ENCODE results near the gene SH3PXD2A.

SH3PXD2A gene

GRCh38 chr10:103855424-103855823, at the start of gene SH3PXD2A:
SH3PXD2A (minus strand) TSS chr10:103855576; CDS start chr10:103855266, 310 bp downstream.
- no peak for DNase-seq (ENCODE audit: low read depth in 4 of 4, low spot score in 1 of 4)

- DNase-seq (ENCODE audit: low read depth in 4 of 4, low spot score in 1 of 4) = no peak
These were observed 45.9 kb upstream of the SH3PXD2A start for GRCh38 chr10:103901299-103901698.

- no peak for DNase-seq (ENCODE audit: low read depth in 4 of 4, low spot score in 1 of 4)
These were observed 43.9 kb upstream of the SH3PXD2A start for GRCh38 chr10:103899312-103899711.

- no peak for DNase-seq (ENCODE audit: low read depth in 4 of 4, low spot score in 1 of 4)
These were observed 41.9 kb upstream of the SH3PXD2A start for GRCh38 chr10:103897241-103897774.

- DNase-seq (ENCODE audit: low read depth in 4 of 4, low spot score in 1 of 4) = no peak
These were observed 40.8 kb upstream of the SH3PXD2A start for GRCh38 chr10:103896225-103896624.

- no peak for DNase-seq (ENCODE audit: low read depth in 4 of 4, low spot score in 1 of 4)
These were observed 40.2 kb upstream of the SH3PXD2A start for GRCh38 chr10:103895411-103896186.

GRCh38 chr10:103894441-103894864, 39.1 kb upstream of the SH3PXD2A start:
- DNase-seq (ENCODE audit: low read depth in 4 of 4, low spot score in 1 of 4) = no peak

GRCh38 chr10:103893817-103894216, 38.4 kb upstream of the SH3PXD2A start:
- DNase-seq (ENCODE audit: low read depth in 4 of 4, low spot score in 1 of 4) = no peak

- DNase-seq (ENCODE audit: low read depth in 4 of 4, low spot score in 1 of 4) = no peak
These were observed 36.8 kb upstream of the SH3PXD2A start for GRCh38 chr10:103892181-103892580.

- no peak for DNase-seq (ENCODE audit: low read depth in 4 of 4, low spot score in 1 of 4)
These were observed 35.3 kb upstream of the SH3PXD2A start for GRCh38 chr10:103890688-103891087.

- DNase-seq (ENCODE audit: low read depth in 4 of 4, low spot score in 1 of 4) = no peak
These were observed 34.9 kb upstream of the SH3PXD2A start for GRCh38 chr10:103890194-103890658.

GRCh38 chr10:103889121-103889720, 33.8 kb upstream of the SH3PXD2A start:
- no peak for DNase-seq (ENCODE audit: low read depth in 4 of 4, low spot score in 1 of 4)

- no peak for DNase-seq (ENCODE audit: low read depth in 4 of 4, low spot score in 1 of 4)
These were observed 32.9 kb upstream of the SH3PXD2A start for GRCh38 chr10:103888113-103888841.

- no peak for DNase-seq (ENCODE audit: low read depth in 4 of 4, low spot score in 1 of 4)
These were observed 30.2 kb upstream of the SH3PXD2A start for GRCh38 chr10:103885617-103886016.

- DNase-seq (ENCODE audit: low read depth in 4 of 4, low spot score in 1 of 4) = no peak
These were observed 29.3 kb upstream of the SH3PXD2A start for GRCh38 chr10:103884681-103885139.

GRCh38 chr10:103882285-103883007, 27.1 kb upstream of the SH3PXD2A start:
- DNase-seq (ENCODE audit: low read depth in 4 of 4, low spot score in 1 of 4) = no peak

GRCh38 chr10:103881416-103882284, 26.3 kb upstream of the SH3PXD2A start:
- DNase-seq (ENCODE audit: low read depth in 4 of 4, low spot score in 1 of 4) = no peak

GRCh38 chr10:103879831-103880230, 24.5 kb upstream of the SH3PXD2A start:
- no peak for DNase-seq (ENCODE audit: low read depth in 4 of 4, low spot score in 1 of 4)

- DNase-seq (ENCODE audit: low read depth in 4 of 4, low spot score in 1 of 4) = no peak
These were observed 24.0 kb upstream of the SH3PXD2A start for GRCh38 chr10:103879409-103879808.

- no peak for DNase-seq (ENCODE audit: low read depth in 4 of 4, low spot score in 1 of 4)
These were observed 22.5 kb upstream of the SH3PXD2A start for GRCh38 chr10:103877861-103878260.

All from stimulated activated CD4-positive, alpha-beta T cell treated with anti-CD3 and anti-CD28 coated beads, Interleukin-1b, Interleukin-23, amount 100 ng/mL, for 24 hours (primary cell).